ENCODE data around the gene ZSWIM5.

Gene ZSWIM5

GRCh38 chr1:45015683-45016082 lies 190.7 kb downstream of the ZSWIM5 start:
- FAIRE-seq: no peak
- TF ChIP-seq CTCF (IDR thresholded peaks at IDR 0.05; ENCODE audit: insufficient read depth, missing control alignments): no peak
- DNase-seq (ENCODE audit: insufficient read length, low spot score): no peak

- peak; percentile 91 for TF ChIP-seq CTCF (IDR thresholded peaks at IDR 0.05; ENCODE audit: insufficient read depth, missing control alignments)
- no peak for FAIRE-seq
- DNase-seq (ENCODE audit: insufficient read length, low spot score): no peak
Observed at GRCh38 chr1:45014321-45015028, 191.9 kb downstream of the ZSWIM5 start.

GRCh38 chr1:45013551-45014209 lies 192.7 kb downstream of the ZSWIM5 start:
- FAIRE-seq: no peak
- TF ChIP-seq CTCF (IDR thresholded peaks at IDR 0.05; ENCODE audit: insufficient read depth, missing control alignments): no peak

GRCh38 chr1:45012639-45013278 lies 193.6 kb downstream of the ZSWIM5 start:
- no peak for DNase-seq (ENCODE audit: insufficient read length, low spot score)
- TF ChIP-seq CTCF (IDR thresholded peaks at IDR 0.05; ENCODE audit: insufficient read depth, missing control alignments): no peak
- FAIRE-seq: no peak

More at GRCh38 chr1:45013551-45014209, 192.7 kb downstream of the ZSWIM5 start:
- no peak for DNase-seq (ENCODE audit: insufficient read length, low spot score)

GRCh38 chr1:45011837-45012638 lies 194.4 kb downstream of the ZSWIM5 start, which contains the start of gene UROD:
TSS of gene UROD (plus strand) at chr1:45012254. CDS start at chr1:45012266, 12 bp downstream.
- no peak for TF ChIP-seq CTCF (IDR thresholded peaks at IDR 0.05; ENCODE audit: insufficient read depth, missing control alignments)
- FAIRE-seq (peak; percentile 11), DNase-seq (ENCODE audit: insufficient read length, low spot score) (peak; percentile 94)

- TF ChIP-seq CTCF (IDR thresholded peaks at IDR 0.05; ENCODE audit: insufficient read depth, missing control alignments): no peak
- FAIRE-seq (no peak), DNase-seq (ENCODE audit: insufficient read length, low spot score) (peak; percentile 81)
Observed at GRCh38 chr1:45010855-45011811, 195.3 kb downstream of the ZSWIM5 start, which contains the start of gene HECTD3. TSS of gene HECTD3 (minus strand) at chr1:45011324. CDS start at chr1:45011257, 67 bp downstream.

Measured in D721Med (cell line).